Neural cell (in vitro differentiated cells): ENCODE data around the gene PRRT4. TPM values are rescaled to one million over a fixed set of nuclear protein-coding genes. Genes with fewer than 3 reads are reported as not detected.

ENCODE experiments used
- H2AFZ ChIP-seq: fragments of 200-600, 300-800 bp; sonication (generic), shearing (Covaris generic); 2 replicates; pipeline ENCODE4 v1.6.0; 2014; ENCODE audit warnings: low read depth, mild to moderate bottlenecking, antibody characterized with exemption, low read length, moderate library complexity
- H3F3A ChIP-seq: fragments of 200-600 bp; shearing (Covaris generic); 2 replicates; pipeline ENCODE4 v1.6.1; 2016; ENCODE audit warnings: mild to moderate bottlenecking, moderate library complexity, mixed read lengths, antibody characterized with exemption, low read length; ENCODE audit not compliant: insufficient read depth, poor library complexity, severe bottlenecking
- H3K27ac ChIP-seq: fragments of 200-600, 300-800 bp; sonication (generic), shearing (Covaris generic); 2 replicates; pipeline ENCODE4 v1.5.1; 2014; ENCODE audit warnings: mild to moderate bottlenecking, low read length, moderate library complexity
- H3K27me3 ChIP-seq: fragments of 300-800, 200-600 bp; sonication (generic), shearing (Covaris generic); 2 replicates; pipeline ENCODE4 v1.6.0; 2014; ENCODE audit warnings: mild to moderate bottlenecking, low read depth, low read length, moderate library complexity; ENCODE audit not compliant: insufficient read depth
- H3K36me3 ChIP-seq: fragments of 300-800, 200-600 bp; sonication (generic), shearing (Covaris generic); 2 replicates; pipeline ENCODE4 v1.5.1; 2014; ENCODE audit warnings: mild to moderate bottlenecking, antibody characterized with exemption, low read length, moderate library complexity; ENCODE audit not compliant: insufficient read depth
- H3K4me2 ChIP-seq: fragments of 300-800, 200-600 bp; sonication (generic), shearing (Covaris generic); 2 replicates; pipeline ENCODE4 v1.6.0; 2014; ENCODE audit warnings: mild to moderate bottlenecking, low read length
- H3K4me3 ChIP-seq: fragments of 300-800, 200-600 bp; sonication (generic), shearing (Covaris generic); 2 replicates; pipeline ENCODE4 v1.5.1; 2014; ENCODE audit warnings: mild to moderate bottlenecking, low read length, moderate library complexity
- H3K79me2 ChIP-seq: fragments of 200-600 bp; shearing (Covaris generic); replicated peaks from 2 replicates; pipeline ENCODE4 v1.6.0; 2014; ENCODE audit warnings: mild to moderate bottlenecking, low read length, moderate library complexity; ENCODE audit not compliant: insufficient read depth
- H3K9ac ChIP-seq: fragments of 300-800, 200-600 bp; sonication (generic), shearing (Covaris generic); 2 replicates; pipeline ENCODE4 v1.6.1; 2016; ENCODE audit warnings: mild to moderate bottlenecking, low read length, mixed read lengths
- H3K9me2 ChIP-seq: fragments of 200-600 bp; shearing (Covaris generic); 2 replicates; pipeline ENCODE4 v1.6.1; 2016; ENCODE audit warnings: mild to moderate bottlenecking, low read length, mixed read lengths; ENCODE audit not compliant: insufficient read depth
- H3K9me3 ChIP-seq: fragments of 200-600, 300-800 bp; sonication (generic), shearing (Covaris generic); 2 replicates; pipeline ENCODE4 v1.6.1; 2016; ENCODE audit warnings: mild to moderate bottlenecking, mixed run types, low read length, moderate library complexity, mixed read lengths
- H4K20me1 ChIP-seq: fragments of 200-600 bp; shearing (Covaris generic); 2 replicates; pipeline ENCODE4 v1.6.1; 2016; ENCODE audit warnings: mild to moderate bottlenecking, mixed run types; ENCODE audit not compliant: insufficient read depth
- CTCF ChIP-seq: fragments of 450-650 bp; IDR thresholded peaks from 2 replicates; pipeline ENCODE4 v1.5.1; 2014; ENCODE audit warnings: antibody characterized with exemption, mild to moderate bottlenecking, moderate library complexity; ENCODE audit not compliant: poor library complexity, severe bottlenecking
- EP300 ChIP-seq: fragments of 450-650 bp; conservative IDR thresholded peaks from 2 replicates; pipeline ENCODE4 v1.6.1; 2014; ENCODE audit warnings: antibody characterized with exemption, mild to moderate bottlenecking, moderate library complexity; ENCODE audit not compliant: poor library complexity, severe bottlenecking
- EZH2 ChIP-seq: fragments of 200-600, 300-800 bp; shearing (Covaris generic), sonication (generic); IDR thresholded peaks from 2 replicates; pipeline ENCODE4 v1.6.1; 2014; ENCODE audit warnings: antibody characterized with exemption, low read length, borderline replicate concordance, mild to moderate bottlenecking; ENCODE audit not compliant: insufficient read depth, poor library complexity, severe bottlenecking
- MXI1 ChIP-seq: fragments of 450-650 bp; conservative IDR thresholded peaks from 2 replicates; pipeline ENCODE4 v1.6.1; 2014; ENCODE audit warnings: antibody characterized with exemption, mild to moderate bottlenecking; ENCODE audit not compliant: poor library complexity, severe bottlenecking
- POLR2AphosphoS5 ChIP-seq: IDR thresholded peaks from 2 replicates; pipeline ENCODE4 v1.6.1; 2012
- RAD21 ChIP-seq: fragments of 450-650 bp; conservative IDR thresholded peaks from 2 replicates; pipeline ENCODE4 v1.6.1; 2014; ENCODE audit warnings: antibody characterized with exemption, mild to moderate bottlenecking, moderate library complexity
- REST ChIP-seq: IDR thresholded peaks from 2 replicates; pipeline ENCODE4 v1.6.1; 2012; ENCODE audit warnings: borderline replicate concordance
- SMC3 ChIP-seq: fragments of 450-650 bp; conservative IDR thresholded peaks from 2 replicates; pipeline ENCODE4 v1.6.1; 2014; ENCODE audit warnings: antibody characterized with exemption, mild to moderate bottlenecking, moderate library complexity; ENCODE audit not compliant: poor library complexity
- TAF1 ChIP-seq: IDR thresholded peaks from 2 replicates; pipeline ENCODE4 v1.6.1; 2012; ENCODE audit warnings: low read depth
- polyA plus RNA-seq: library from polyadenylated mRNA; depleted of rRNA; stranded (reverse); fragments of >200 nt; gene quantifications from 2 replicates; pipeline ENCODE4 v1.2.3, GENCODE V29; 2014

PRRT4 gene
- polyA plus RNA-seq, 1 donor from 2014 or later: 32.5 TPM

- no peak overlapping the region for H3K27ac ChIP-seq
- H3K9me3 ChIP-seq: no peaks in the 10 kb centered on the region
- H3K27me3 ChIP-seq: peaks cover 46% of the 10 kb centered on the region
- H3K4me2 ChIP-seq: no peak overlapping the region
- TF ChIP-seq EZH2 (no peak), EP300 (no peak), POLR2AphosphoS5 (no peak), RAD21 (no peak), REST (no peak), TAF1 (no peak), MXI1 (no peak), SMC3 (no peak), CTCF (no peak)
- H3K9ac ChIP-seq: no peak overlapping the region
- no peaks in the 10 kb centered on the region for H3F3A ChIP-seq
- no peaks in the 10 kb centered on the region for H4K20me1 ChIP-seq
- H3K4me3 ChIP-seq: no peak overlapping the region
- H3K36me3 ChIP-seq: no peaks in the 10 kb centered on the region
- no peak overlapping the region for H2AFZ ChIP-seq
- no peaks in the 10 kb centered on the region for H3K79me2 ChIP-seq
- H3K9me2 ChIP-seq: no peaks in the 10 kb centered on the region
Observed at GRCh38 chr7:128353610-128354009, 7.9 kb downstream of the PRRT4 start.

GRCh38 chr7:128353189-128353588 lies 8.3 kb downstream of the PRRT4 start:
- peaks cover 46% of the 10 kb centered on the region for H3K27me3 ChIP-seq
- no peak overlapping the region for H3K9ac ChIP-seq
- no peaks in the 10 kb centered on the region for H3K36me3 ChIP-seq
- H2AFZ ChIP-seq: no peak overlapping the region
- H3K4me3 ChIP-seq: no peak overlapping the region
- H3K9me3 ChIP-seq: no peaks in the 10 kb centered on the region
- no peaks in the 10 kb centered on the region for H3K79me2 ChIP-seq
- TF ChIP-seq REST (no peak), TAF1 (no peak), SMC3 (no peak), CTCF (no peak), POLR2AphosphoS5 (no peak), EZH2 (no peak), MXI1 (no peak), EP300 (no peak), RAD21 (no peak)
- no peaks in the 10 kb centered on the region for H3F3A ChIP-seq
- H3K4me2 ChIP-seq: no peak overlapping the region
- no peaks in the 10 kb centered on the region for H4K20me1 ChIP-seq
- no peaks in the 10 kb centered on the region for H3K9me2 ChIP-seq
- H3K27ac ChIP-seq: no peak overlapping the region
